H9 (cell line): ENCODE results near the gene KHSRP. TPM values are rescaled to one million over a fixed set of nuclear protein-coding genes. Genes with fewer than 3 reads are reported as not detected.

ENCODE experiments used
- DNase-seq: peaks from one replicate; pipeline ENCODE4 v3.0.0-alpha.2; 2017
- H2AFZ ChIP-seq: one replicate; pipeline ENCODE4 v1.6.1; 2013; ENCODE audit warnings: mild to moderate bottlenecking, low read length, control low read depth, moderate library complexity
- H2AK5ac ChIP-seq: 2 replicates; pipeline ENCODE4 v1.6.1; 2013; ENCODE audit warnings: low read length, control low read depth, mixed read lengths; ENCODE audit not compliant: insufficient read length
- H2BK120ac ChIP-seq: one replicate; pipeline ENCODE4 v1.6.1; 2013; ENCODE audit warnings: low read depth, mild to moderate bottlenecking, low read length, control low read depth, inconsistent platforms; ENCODE audit not compliant: poor library complexity, severe bottlenecking
- H2BK12ac ChIP-seq: 2 replicates; pipeline ENCODE4 v1.6.1; 2013; ENCODE audit warnings: low read length, control low read depth, mixed read lengths, low read depth; ENCODE audit not compliant: insufficient read length
- H2BK15ac ChIP-seq: 2 replicates; pipeline ENCODE4 v1.6.1; 2013; ENCODE audit warnings: low read depth, low read length, control low read depth
- H2BK20ac ChIP-seq: one replicate; pipeline ENCODE4 v1.6.1; 2013; ENCODE audit warnings: low read depth, mild to moderate bottlenecking, low read length, control low read depth, inconsistent platforms; ENCODE audit not compliant: poor library complexity, severe bottlenecking
- H2BK5ac ChIP-seq: 2 replicates; pipeline ENCODE4 v1.6.1; 2013; ENCODE audit warnings: low read length, control low read depth, mixed read lengths; ENCODE audit not compliant: insufficient read length
- H3K14ac ChIP-seq: 2 replicates; pipeline ENCODE4 v1.6.1; 2013; ENCODE audit warnings: low read length, control low read depth; ENCODE audit not compliant: insufficient read depth
- H3K18ac ChIP-seq: 2 replicates; pipeline ENCODE4 v1.6.1; 2013; ENCODE audit warnings: low read depth, mild to moderate bottlenecking, mixed read lengths, low read length, control low read depth; ENCODE audit not compliant: insufficient read length
- H3K23ac ChIP-seq: 2 replicates; pipeline ENCODE4 v1.6.1; 2013; ENCODE audit warnings: low read length, control low read depth, mixed read lengths, low read depth; ENCODE audit not compliant: insufficient read length
- H3K23me2 ChIP-seq: 2 replicates; pipeline ENCODE4 v1.6.1; 2013; ENCODE audit warnings: low read depth, mild to moderate bottlenecking, mixed read lengths, low read length, control low read depth; ENCODE audit not compliant: insufficient read length, poor library complexity, severe bottlenecking
- H3K27ac ChIP-seq: 2 replicates; pipeline ENCODE4 v1.5.1; 2013; ENCODE audit warnings: low read length, control low read depth, mixed read lengths, low read depth; ENCODE audit not compliant: insufficient read length
- H3K27me3 ChIP-seq: 2 replicates; pipeline ENCODE4 v1.6.1; 2013; ENCODE audit warnings: low read length, control low read depth, inconsistent platforms; ENCODE audit not compliant: insufficient read depth
- H3K4ac ChIP-seq: 2 replicates; pipeline ENCODE4 v1.6.1; 2013; ENCODE audit warnings: low read depth, mild to moderate bottlenecking, control low read depth, inconsistent platforms, low read length, moderate library complexity
- H3K4me1 ChIP-seq: 2 replicates; pipeline ENCODE4 v1.6.1; 2013; ENCODE audit warnings: low read length, control low read depth, inconsistent platforms; ENCODE audit not compliant: insufficient read depth
- H3K4me2 ChIP-seq: 2 replicates; pipeline ENCODE4 v1.6.1; 2013; ENCODE audit warnings: low read length, control low read depth, mixed read lengths; ENCODE audit not compliant: insufficient read length, insufficient read depth
- H3K56ac ChIP-seq: 2 replicates; pipeline ENCODE4 v1.6.1; 2013; ENCODE audit warnings: low read depth, mild to moderate bottlenecking, mixed read lengths, low read length, control low read depth; ENCODE audit not compliant: insufficient read length
- H3K79me1 ChIP-seq: 2 replicates; pipeline ENCODE4 v1.6.1; 2013; ENCODE audit warnings: low read depth, mild to moderate bottlenecking, moderate library complexity, low read length, control low read depth, inconsistent platforms; ENCODE audit not compliant: insufficient read depth, poor library complexity, severe bottlenecking
- H3K79me2 ChIP-seq: 2 replicates; pipeline ENCODE4 v1.6.1; 2013; ENCODE audit warnings: low read length, control low read depth, inconsistent platforms; ENCODE audit not compliant: insufficient read depth
- H3K9ac ChIP-seq: 2 replicates; pipeline ENCODE4 v1.6.1; 2013; ENCODE audit warnings: low read length, control low read depth, mixed read lengths; ENCODE audit not compliant: insufficient read length; ENCODE audit errors: extremely low read depth
- H3K9me3 ChIP-seq: one replicate; pipeline ENCODE4 v1.6.1; 2013; ENCODE audit warnings: low read depth, low read length, inconsistent platforms; ENCODE audit not compliant: control insufficient read depth
- H3T11ph ChIP-seq: one replicate; pipeline ENCODE4 v1.6.1; 2013; ENCODE audit warnings: mild to moderate bottlenecking, low read length, control low read depth, inconsistent platforms
- H4K20me1 ChIP-seq: one replicate; pipeline ENCODE4 v1.6.1; 2013; ENCODE audit not compliant: control insufficient read depth, insufficient read length, insufficient read depth
- H4K5ac ChIP-seq: 2 replicates; pipeline ENCODE4 v1.6.1; 2013; ENCODE audit warnings: low read depth, mild to moderate bottlenecking, mixed read lengths, low read length, control low read depth; ENCODE audit not compliant: insufficient read length
- H4K8ac ChIP-seq: replicated peaks from 2 replicates; pipeline ENCODE4 v1.6.1; 2013; ENCODE audit warnings: low read length, control low read depth, mixed read lengths, low read depth; ENCODE audit not compliant: insufficient read length
- H4K91ac ChIP-seq: 2 replicates; pipeline ENCODE4 v1.6.1; 2013; ENCODE audit warnings: low read depth, mild to moderate bottlenecking, moderate library complexity, mixed read lengths, low read length, control low read depth; ENCODE audit not compliant: insufficient read length
- H3K27ac Mint-ChIP-seq, 3 experiments: 2 replicates in 2 of 3; 3 replicates in 1 of 3; pipeline ENCODE4 v1.8.0; 2020 to 2021; ENCODE audit warnings: mixed read lengths in 3 of 3, mild to moderate bottlenecking in 1 of 3, moderate library complexity in 1 of 3
- H3K27me3 Mint-ChIP-seq: 2 replicates; pipeline ENCODE4 v1.8.0; 2021; ENCODE audit warnings: low read depth, mild to moderate bottlenecking, moderate library complexity, mixed read lengths
- H3K36me3 Mint-ChIP-seq, 3 experiments: 2 replicates in 2 of 3; 3 replicates in 1 of 3; pipeline ENCODE4 v1.8.0; 2020 to 2021; ENCODE audit warnings: low read depth in 3 of 3, mixed read lengths in 3 of 3; ENCODE audit not compliant: insufficient read depth in 1 of 3
- H3K4me1 Mint-ChIP-seq, 2 experiments: 2 replicates each; pipeline ENCODE4 v1.8.0; 2020; ENCODE audit warnings: mixed read lengths in 2 of 2
- H3K4me3 Mint-ChIP-seq, 2 experiments: 2 replicates in 1 of 2; 3 replicates in 1 of 2; pipeline ENCODE4 v1.8.0; 2020 to 2021; ENCODE audit warnings: mild to moderate bottlenecking in 2 of 2, mixed read lengths in 2 of 2, moderate library complexity in 1 of 2
- H3K9me3 Mint-ChIP-seq, 2 experiments: 2 replicates in 1 of 2; 3 replicates in 1 of 2; pipeline ENCODE4 v1.8.0; 2020; ENCODE audit warnings: mild to moderate bottlenecking in 2 of 2, mixed read lengths in 2 of 2, moderate library complexity in 1 of 2
- CTCF ChIP-seq: fragments of 200-600 bp; sonication (generic); conservative IDR thresholded peaks from 3 replicates; pipeline ENCODE4 v1.8.0; 2021; ENCODE audit warnings: antibody characterized with exemption, mild to moderate bottlenecking
- WGBS: extraction: QIAGEN DNeasy Blood & Tissue Kit; methylation state at CpG from one replicate; pipeline ENCODE4 v1.1.7; 2013; ENCODE audit warnings: missing lambda C conversion rate, low lambda C conversion rate, mixed read lengths; ENCODE audit not compliant: insufficient read length; ENCODE audit errors: extremely low coverage; 5-methylcytosine and 5-hydroxymethylcytosine counted together
- total RNA-seq: library from RNA; stranded (reverse); gene quantifications from 2 replicates; pipeline ENCODE4 v1.2.1, GENCODE V29; 2021

Gene KHSRP
- total RNA-seq, 1 experiment from 2014 or later: 602 TPM

GRCh38 chr19:6448045-6448444, 23.4 kb upstream of the KHSRP start:
- H4K5ac ChIP-seq: no peak overlapping the region
- H3K79me2 ChIP-seq: no peaks in the 10 kb centered on the region
- no peak overlapping the region for H3K18ac ChIP-seq
- H2BK120ac ChIP-seq: no peak overlapping the region
- no peak overlapping the region for H3K56ac ChIP-seq
- no peak overlapping the region for H2BK15ac ChIP-seq
- no peak overlapping the region for H4K91ac ChIP-seq
- no peak overlapping the region for H2BK20ac ChIP-seq
- H3K4ac ChIP-seq: no peak overlapping the region
- H3K9ac ChIP-seq: no peak overlapping the region
- no peak overlapping the region for H3K27ac ChIP-seq
- H3T11ph ChIP-seq: no peak overlapping the region
- H2BK12ac ChIP-seq: no peak overlapping the region
- no peaks in the 10 kb centered on the region for H3K27me3 ChIP-seq
- no peaks in the 10 kb centered on the region; a peak in 1 of 5 replicates for H3K9me3 Mint-ChIP-seq
- no peaks in the 10 kb centered on the region for H4K20me1 ChIP-seq
- no peak overlapping the region for H3K14ac ChIP-seq
- no peak overlapping the region for H3K27ac Mint-ChIP-seq
- peaks cover 14 to 38% (median 29%) of the 10 kb centered on the region in 3 experiments; a peak in 6 of 7 replicates for H3K36me3 Mint-ChIP-seq
- no peak for DNase-seq
- H3K9me3 ChIP-seq: no peaks in the 10 kb centered on the region
- H3K4me1 Mint-ChIP-seq: no peaks in the 10 kb centered on the region
- no peak overlapping the region for H3K23ac ChIP-seq
- TF ChIP-seq CTCF: no peak
- H4K8ac ChIP-seq: no peak overlapping the region
- no peaks in the 10 kb centered on the region for H3K27me3 Mint-ChIP-seq
- H3K23me2 ChIP-seq: no peaks in the 10 kb centered on the region
- no CpG with 5 or more reads among the region's 3 CpGs for WGBS
- H3K79me1 ChIP-seq: no peaks in the 10 kb centered on the region
- no peak overlapping the region for H3K4me3 Mint-ChIP-seq
- no peak overlapping the region for H2BK5ac ChIP-seq
- no peak overlapping the region for H2AK5ac ChIP-seq
- no peaks in the 10 kb centered on the region for H3K4me1 ChIP-seq
- H3K4me2 ChIP-seq: no peak overlapping the region
- H2AFZ ChIP-seq: no peak overlapping the region
